HG02885 (cell line): Measurements from ENCODE around the gene CFAP77.

Experiments
- ATAC-seq: cut with Tn5 transposase; IDR thresholded peaks from one replicate; pipeline ENCODE4 v1.9.1; 2021; ENCODE audit warnings: mild to moderate bottlenecking; ENCODE audit not compliant: unreplicated experiment, poor library complexity

Gene CFAP77

GRCh38 chr9:132513416-132513815, 103.4 kb downstream of the CFAP77 start:
- ATAC-seq, result no peak

GRCh38 chr9:132514011-132514744, 104.2 kb downstream of the CFAP77 start:
- no peak for ATAC-seq

- ATAC-seq, result no peak
These were observed 104.8 kb downstream of the CFAP77 start for GRCh38 chr9:132514821-132515220.

GRCh38 chr9:132516301-132516700, 106.3 kb downstream of the CFAP77 start:
- ATAC-seq, result no peak

- ATAC-seq, result no peak
These were observed 106.9 kb downstream of the CFAP77 start for GRCh38 chr9:132516911-132517310.

- ATAC-seq, result no peak
These were observed 108.0 kb downstream of the CFAP77 start for GRCh38 chr9:132517815-132518550.

GRCh38 chr9:132518626-132519025, 108.6 kb downstream of the CFAP77 start:
- ATAC-seq, result no peak

GRCh38 chr9:132519033-132519432, 109.0 kb downstream of the CFAP77 start:
- no peak for ATAC-seq

- ATAC-seq, result no peak
These were observed 110.6 kb downstream of the CFAP77 start for GRCh38 chr9:132520612-132521011.

GRCh38 chr9:132525308-132526023, 115.5 kb downstream of the CFAP77 start:
- ATAC-seq, result no peak

- ATAC-seq, result no peak
These were observed 121.2 kb downstream of the CFAP77 start for GRCh38 chr9:132531195-132531594.

- ATAC-seq, result no peak
These were observed 121.9 kb downstream of the CFAP77 start for GRCh38 chr9:132531710-132532570.

GRCh38 chr9:132534832-132535231, 124.8 kb downstream of the CFAP77 start:
- ATAC-seq, result no peak

GRCh38 chr9:132536124-132536523, 126.1 kb downstream of the CFAP77 start:
- no peak for ATAC-seq

GRCh38 chr9:132537352-132537751, 127.3 kb downstream of the CFAP77 start:
- ATAC-seq, result no peak

GRCh38 chr9:132538071-132538470, 128.1 kb downstream of the CFAP77 start:
- ATAC-seq, result no peak

- no peak for ATAC-seq
These were observed 129.1 kb downstream of the CFAP77 start for GRCh38 chr9:132539096-132539495.

GRCh38 chr9:132541051-132541450, 131.0 kb downstream of the CFAP77 start:
- ATAC-seq, result no peak

- no peak for ATAC-seq
These were observed 132.1 kb downstream of the CFAP77 start for GRCh38 chr9:132541870-132542830.
